H1 (cell line): Measurements from ENCODE around the gene SPEM3. TPM values are rescaled to one million over a fixed set of nuclear protein-coding genes. Genes with fewer than 3 reads are reported as not detected.

ENCODE experiments used
- CREB1 ChIP-seq: IDR thresholded peaks from 2 replicates; pipeline ENCODE4 v1.6.1; 2012; ENCODE audit warnings: inconsistent platforms
- KDM5A ChIP-seq: fragments of 200-600 bp; IDR thresholded peaks from 2 replicates; pipeline ENCODE4 v1.7.1; 2012; ENCODE audit warnings: mild to moderate bottlenecking, low read length, inconsistent platforms, mixed read lengths
- MAFK ChIP-seq: IDR thresholded peaks from 2 replicates; pipeline ENCODE4 v1.6.1; 2012; ENCODE audit warnings: low read depth, mild to moderate bottlenecking, improper control_type of control experiment, low read length
- MAX ChIP-seq: IDR thresholded peaks from 2 replicates; pipeline ENCODE4 v1.6.1; 2012; ENCODE audit warnings: inconsistent platforms
- RFX5 ChIP-seq: IDR thresholded peaks from 2 replicates; pipeline ENCODE4 v1.6.1; 2011; ENCODE audit warnings: low read depth, low read length, improper control_type of control experiment, borderline replicate concordance
- ZNF274 ChIP-seq: IDR thresholded peaks from 2 replicates; pipeline ENCODE4 v1.7.0; 2012; ENCODE audit warnings: low read length, borderline replicate concordance; ENCODE audit errors: extremely low read depth
- polyA plus RNA-seq, 7 experiments: library from polyadenylated mRNA; depleted of rRNA in 3 of 7; stranded (reverse) in 5 of 7; unstranded in 2 of 7; fragments of >200 nt in 5 of 7; fragments of 200-250 nt in 2 of 7; gene quantifications; 1 replicate in 5 of 7; 2 replicates in 1 of 7; 4 replicates in 1 of 7; pipeline versions ENCODE4 v1.2.1 to v1.2.3, GENCODE V29; 2011 to 2013; ENCODE audit warnings: missing spikeins in 2 of 7, mixed read lengths in 2 of 7
- total RNA-seq: library from RNA; stranded (reverse); fragmentation: NEBNext Ultra II Directional; extraction: Animal tissue kit (Norgen Biotek cat#: 25700); gene quantifications from 2 replicates; pipeline ENCODE4 v1.2.1, GENCODE V29; 2021

The SPEM3 gene
- total and polyA plus RNA-seq, 2 of the 8 experiments (the other 6 are each of a cell fraction or from before 2014, with no cell fraction given) = 0.02 TPM; not detected in 1

- no peak for TF ChIP-seq ZNF274
- no peak for TF ChIP-seq CREB1
- TF ChIP-seq RFX5 = no peak
- no peak for TF ChIP-seq MAFK
- no peak for TF ChIP-seq KDM5A
- TF ChIP-seq MAX = no peak
These were observed 13.8 kb upstream of the SPEM3 start (continued) for GRCh38 chr17:7414837-7415236.
